ENCODE results near the gene HOXC10. TPM values are rescaled to one million over a fixed set of nuclear protein-coding genes. Genes with fewer than 3 reads are reported as not detected.

The HOXC10 gene
- total and polyA plus RNA-seq, 12 donors: 0.34 to 4.5 (median 1.5) TPM; not detected in 3

GRCh38 chr12:53955036-53955775 lies 29.7 kb upstream of the HOXC10 start:
- Histone ChIP-seq H3K9me3 (replicated peaks in 1 of 3) (no peaks in the 10 kb centered on the region), H3K27ac (no peak overlapping the region), H3K4me1 (replicated peaks in 1 of 2) (peaks cover 0 to 5% of the 10 kb centered on the region in 2 donors), H3K27me3 (peaks cover 100% of the 10 kb centered on the region), H3K4me3 (no peak overlapping the region), H3K36me3 (replicated peaks in 1 of 2) (no peaks in the 10 kb centered on the region)
- WGBS, 4 donors: 5 to 10% (median 6%) methylated on average over 16 to 86 of the region's 86 CpGs
- DNase-seq: no peak
- intact Hi-C loops (cut with DNase I): no loop called here
- no peak for TF ChIP-seq CTCF (IDR thresholded peaks at IDR 0.05)
- TF ChIP-seq POLR2A (IDR thresholded peaks at IDR 0.05): no peak

- DNase-seq: no peak
- intact Hi-C loops (cut with DNase I): no loop called here
- TF ChIP-seq CTCF (IDR thresholded peaks at IDR 0.05): no peak
- TF ChIP-seq POLR2A (IDR thresholded peaks at IDR 0.05): no peak
- no peaks in the 10 kb centered on the region for H3K36me3 ChIP-seq (replicated peaks in 1 of 2)
- no peaks in the 10 kb centered on the region for H3K9me3 ChIP-seq (replicated peaks in 1 of 3)
- H3K27ac ChIP-seq: no peak overlapping the region
- H3K27me3 ChIP-seq: peaks cover 100% of the 10 kb centered on the region
- no peak overlapping the region for H3K4me3 ChIP-seq
- 10 to 22% (median 12%) methylated on average over 8 to 10 of the region's 10 CpGs for WGBS, 4 donors
- H3K4me1 ChIP-seq (replicated peaks in 1 of 2): peaks cover 0 to 5% of the 10 kb centered on the region in 2 donors
Measured at GRCh38 chr12:53955776-53956250, 29.1 kb upstream of the HOXC10 start.

DNA sequence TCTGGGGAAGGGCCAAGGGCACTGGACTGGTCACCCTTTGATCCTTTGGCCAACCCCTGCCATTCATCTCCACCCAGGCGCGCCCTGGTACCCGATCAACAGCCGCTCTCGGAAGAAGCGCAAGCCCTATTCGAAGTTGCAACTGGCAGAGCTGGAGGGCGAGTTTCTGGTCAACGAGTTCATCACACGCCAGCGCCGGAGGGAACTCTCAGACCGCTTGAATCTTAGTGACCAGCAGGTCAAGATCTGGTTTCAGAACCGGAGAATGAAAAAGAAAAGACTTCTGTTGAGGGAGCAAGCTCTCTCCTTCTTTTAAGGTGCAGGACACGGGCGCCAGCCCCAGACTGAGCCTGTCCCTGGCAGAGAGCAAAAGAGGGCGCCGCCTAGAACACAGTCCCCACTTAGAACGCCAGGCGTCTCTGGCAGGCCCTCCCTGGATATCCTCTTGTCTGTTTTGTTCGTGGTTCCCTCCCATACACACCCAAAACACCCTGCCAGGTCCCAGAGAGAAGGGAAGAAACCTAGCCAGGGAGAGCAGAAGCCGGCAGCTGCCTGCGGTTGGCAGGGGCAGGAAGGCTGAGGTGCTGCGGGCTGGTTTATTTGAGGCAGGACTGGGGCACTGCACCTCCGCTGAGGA lies 28.6 kb upstream of the HOXC10 start:
- Histone ChIP-seq H3K4me3 (no peak overlapping the region), H3K27me3 (peaks cover 100% of the 10 kb centered on the region), H3K4me1 (replicated peaks in 1 of 2) (peaks cover 0 to 1% of the 10 kb centered on the region in 2 donors), H3K9me3 (replicated peaks in 1 of 3) (no peaks in the 10 kb centered on the region), H3K27ac (no peak overlapping the region), H3K36me3 (replicated peaks in 1 of 2) (no peaks in the 10 kb centered on the region)
- intact Hi-C loops (cut with DNase I): no loop called here
- no peak for DNase-seq
- 9 to 16% (median 12%) methylated on average over 18 to 25 of the region's 25 CpGs for WGBS, 4 donors
- no peak for TF ChIP-seq POLR2A (IDR thresholded peaks at IDR 0.05)
- no peak for TF ChIP-seq CTCF (IDR thresholded peaks at IDR 0.05)

GRCh38 chr12:53956914-53957536 lies 27.9 kb upstream of the HOXC10 start:
- Histone ChIP-seq H3K27ac (no peak overlapping the region), H3K4me1 (replicated peaks in 1 of 2) (no peaks in the 10 kb centered on the region), H3K36me3 (replicated peaks in 1 of 2) (no peaks in the 10 kb centered on the region), H3K9me3 (replicated peaks in 1 of 3) (no peaks in the 10 kb centered on the region), H3K4me3 (no peak overlapping the region), H3K27me3 (peaks cover 100% of the 10 kb centered on the region)
- intact Hi-C loops (cut with DNase I): no loop called here
- no peak for TF ChIP-seq POLR2A (IDR thresholded peaks at IDR 0.05)
- TF ChIP-seq CTCF (IDR thresholded peaks at IDR 0.05): no peak
- no peak for DNase-seq
- WGBS, 4 donors: 14 to 31% (median 22%) methylated on average over 2 to 11 of the region's 11 CpGs

Data from adrenal gland (tissue), 12 donors.